A673 (cell line): Measurements from ENCODE around the gene DAP3.
"Not testable (repeated sequence)": the region's sequence is repeated elsewhere in the genome, so short reads cannot be mapped to it uniquely, and the experiment has no call there.

Source experiments
- CTCF ChIP-seq: fragments of 300-800, 200-600 bp; sonication (generic); conservative IDR thresholded peaks from 2 replicates; pipeline ENCODE4 v1.5.1; 2017; ENCODE audit warnings: low read depth, mild to moderate bottlenecking, antibody characterized with exemption, low read length, moderate library complexity, mixed read lengths
- EZH2 ChIP-seq: fragments of 200-600 bp; sonication (generic); IDR thresholded peaks from 2 replicates; pipeline ENCODE4 v1.6.1; 2017; ENCODE audit warnings: borderline replicate concordance, low read depth, mild to moderate bottlenecking, mixed read lengths, antibody characterized with exemption, low read length; ENCODE audit not compliant: poor library complexity, severe bottlenecking

- TF ChIP-seq CTCF, EZH2: not testable (repeated sequence)
These were observed 10.2 kb downstream of the DAP3 start for GRCh38 chr1:155699062-155699461.
